ENCODE data around the gene ARL6IP4. TPM values are rescaled to one million over a fixed set of nuclear protein-coding genes. Genes with fewer than 3 reads are reported as not detected.
"Not testable (repeated sequence)": the region's sequence is repeated elsewhere in the genome, so short reads cannot be mapped to it uniquely, and the experiment has no call there.

ARL6IP4 gene
- total RNA-seq, 4 donors from 2014 or later = 123 to 175 (median 156) TPM

DNA sequence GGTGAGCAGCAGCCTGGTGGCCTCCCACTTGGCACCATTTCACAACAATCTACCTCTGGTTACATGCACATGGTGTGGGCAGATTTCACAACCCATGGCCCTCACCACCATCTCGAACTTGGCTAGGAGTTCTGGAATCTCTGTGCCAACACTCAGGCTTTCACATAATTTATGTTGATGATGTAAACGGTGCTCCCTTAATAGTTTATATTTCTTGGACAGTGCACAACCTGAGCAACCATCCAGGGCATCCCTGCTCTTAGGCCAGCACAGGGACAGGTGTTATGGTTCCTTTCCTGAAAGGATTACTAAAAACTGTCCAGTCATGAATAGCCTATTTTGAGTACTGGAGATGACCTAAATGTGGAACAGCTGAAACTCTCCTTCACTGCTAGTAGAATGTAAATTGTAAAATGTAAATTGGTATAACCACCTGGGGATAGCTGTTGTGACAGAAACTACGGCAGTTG, 42.8 kb upstream of the ARL6IP4 start:
- peak overlapping the region in 2 of 4 donors; percentile 27 to 36 for H3K27ac ChIP-seq
- H3K27me3 ChIP-seq = no peaks in the 10 kb centered on the region
- ATAC-seq (peak; percentile 84 to 86), DNase-seq (peak; percentile 17 to 62)
- peaks cover 3 to 10% of the 10 kb centered on the region in 2 donors for H3K4me1 ChIP-seq
- in situ Hi-C loops (cut with MboI; ENCODE audit: low sequenced_read_pairs in 4 of 4) = no loop called here
- no peak overlapping the region for H3K4me3 ChIP-seq
- intact Hi-C loops (cut with DNase I; ENCODE audit: low total_unique reads) = no loop called here
- no peaks in the 10 kb centered on the region for H3K9me3 ChIP-seq
- no peaks in the 10 kb centered on the region for H3K36me3 ChIP-seq
- TF ChIP-seq, protein P1, sequence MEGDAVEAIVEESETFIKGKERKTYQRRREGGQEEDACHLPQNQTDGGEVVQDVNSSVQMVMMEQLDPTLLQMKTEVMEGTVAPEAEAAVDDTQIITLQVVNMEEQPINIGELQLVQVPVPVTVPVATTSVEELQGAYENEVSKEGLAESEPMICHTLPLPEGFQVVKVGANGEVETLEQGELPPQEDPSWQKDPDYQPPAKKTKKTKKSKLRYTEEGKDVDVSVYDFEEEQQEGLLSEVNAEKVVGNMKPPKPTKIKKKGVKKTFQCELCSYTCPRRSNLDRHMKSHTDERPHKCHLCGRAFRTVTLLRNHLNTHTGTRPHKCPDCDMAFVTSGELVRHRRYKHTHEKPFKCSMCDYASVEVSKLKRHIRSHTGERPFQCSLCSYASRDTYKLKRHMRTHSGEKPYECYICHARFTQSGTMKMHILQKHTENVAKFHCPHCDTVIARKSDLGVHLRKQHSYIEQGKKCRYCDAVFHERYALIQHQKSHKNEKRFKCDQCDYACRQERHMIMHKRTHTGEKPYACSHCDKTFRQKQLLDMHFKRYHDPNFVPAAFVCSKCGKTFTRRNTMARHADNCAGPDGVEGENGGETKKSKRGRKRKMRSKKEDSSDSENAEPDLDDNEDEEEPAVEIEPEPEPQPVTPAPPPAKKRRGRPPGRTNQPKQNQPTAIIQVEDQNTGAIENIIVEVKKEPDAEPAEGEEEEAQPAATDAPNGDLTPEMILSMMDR (IDR thresholded peaks at IDR 0.05 in 4 of 5, conservative IDR thresholded peaks at IDR 0.05 in 1 of 5) = no peak
- TF ChIP-seq POLR2A (IDR thresholded peaks at IDR 0.05) = no peak

GRCh38 chr12:122939125-122939524, 41.4 kb upstream of the ARL6IP4 start:
- intact Hi-C loops (cut with DNase I; ENCODE audit: low total_unique reads) (no loop called here), in situ Hi-C loops (cut with MboI; ENCODE audit: low sequenced_read_pairs in 4 of 4) (no loop called here)
- H3K27me3 ChIP-seq = no peaks in the 10 kb centered on the region
- DNase-seq (no peak), ATAC-seq (no peak)
- no peak overlapping the region for H3K27ac ChIP-seq
- H3K4me3 ChIP-seq = no peak overlapping the region
- no peaks in the 10 kb centered on the region for H3K9me3 ChIP-seq
- peaks cover 3 to 10% of the 10 kb centered on the region in 2 donors for H3K4me1 ChIP-seq
- H3K36me3 ChIP-seq = no peaks in the 10 kb centered on the region
- no peak for TF ChIP-seq POLR2A (IDR thresholded peaks at IDR 0.05)
- TF ChIP-seq, protein P1 (IDR thresholded peaks at IDR 0.05 in 4 of 5, conservative IDR thresholded peaks at IDR 0.05 in 1 of 5) = no peak

GRCh38 chr12:122941351-122941750, 39.1 kb upstream of the ARL6IP4 start:
- DNase-seq; H3K27me3 ChIP-seq; intact Hi-C loops (cut with DNase I; ENCODE audit: low total_unique reads); H3K27ac ChIP-seq; H3K9me3 ChIP-seq; H3K4me3 ChIP-seq; ATAC-seq; H3K4me1 ChIP-seq; in situ Hi-C loops (cut with MboI; ENCODE audit: low sequenced_read_pairs in 4 of 4); H3K36me3 ChIP-seq: not testable (repeated sequence)

DNA sequence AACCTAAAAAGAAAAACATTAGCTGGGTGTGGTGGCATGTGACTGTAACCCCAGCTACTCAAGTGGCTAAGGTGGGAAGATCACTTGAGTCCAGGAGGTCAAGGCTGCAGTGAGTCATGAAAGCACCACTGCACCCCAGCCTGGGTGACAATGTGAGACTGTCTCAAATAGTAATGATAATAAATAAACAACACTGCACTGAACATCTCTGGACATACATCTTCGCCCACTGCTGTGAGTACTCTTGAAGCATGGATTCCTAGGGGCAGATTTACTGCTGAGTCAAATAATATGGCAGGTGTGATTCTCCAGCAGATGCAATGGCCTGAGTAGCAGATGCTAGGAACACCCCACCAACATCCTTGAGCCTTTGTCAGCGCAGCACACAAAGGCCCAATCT, 37.8 kb upstream of the ARL6IP4 start:
- in situ Hi-C loops (cut with MboI; ENCODE audit: low sequenced_read_pairs in 4 of 4) (no loop called here), intact Hi-C loops (cut with DNase I; ENCODE audit: low total_unique reads) (no loop called here)
- ATAC-seq (no peak), DNase-seq (no peak)
- Histone ChIP-seq H3K4me1 (peaks cover 12 to 14% of the 10 kb centered on the region in 2 donors), H3K9me3 (no peaks in the 10 kb centered on the region), H3K27me3 (no peaks in the 10 kb centered on the region), H3K27ac (peak overlapping the region; percentile 24 to 71 (median 63)), H3K36me3 (no peaks in the 10 kb centered on the region), H3K4me3 (no peak overlapping the region)
- no peak for TF ChIP-seq POLR2A (IDR thresholded peaks at IDR 0.05)
- TF ChIP-seq, protein P1 (IDR thresholded peaks at IDR 0.05 in 4 of 5, conservative IDR thresholded peaks at IDR 0.05 in 1 of 5) = no peak

- intact Hi-C loops (cut with DNase I; ENCODE audit: low total_unique reads) (no loop called here), in situ Hi-C loops (cut with MboI; ENCODE audit: low sequenced_read_pairs in 4 of 4) (no loop called here)
- H3K4me1 ChIP-seq = peaks cover 11 to 12% of the 10 kb centered on the region in 2 donors
- no peak overlapping the region for H3K4me3 ChIP-seq
- TF ChIP-seq POLR2A (IDR thresholded peaks at IDR 0.05) = no peak
- TF ChIP-seq, protein P1 (IDR thresholded peaks at IDR 0.05 in 4 of 5, conservative IDR thresholded peaks at IDR 0.05 in 1 of 5) = no peak
- ATAC-seq = no peak
- H3K27me3 ChIP-seq = no peaks in the 10 kb centered on the region
- DNase-seq = no peak
- H3K9me3 ChIP-seq = no peaks in the 10 kb centered on the region
- peak overlapping the region; percentile 24 to 71 (median 63) for H3K27ac ChIP-seq
- no peaks in the 10 kb centered on the region for H3K36me3 ChIP-seq
These were observed 37.3 kb upstream of the ARL6IP4 start for GRCh38 chr12:122943196-122943595.
